WTC11 (cell line): ENCODE measurements around the gene ASS1. TPM values are rescaled to one million over a fixed set of nuclear protein-coding genes. Genes with fewer than 3 reads are reported as not detected.
"Not testable (repeated sequence)": the region's sequence is repeated elsewhere in the genome, so short reads cannot be mapped to it uniquely, and the experiment has no call there.

Source experiments
- ATAC-seq: fragments of 200-7000 bp; cut with Tn5 transposase; 2 replicates; pipeline ENCODE4 v1.10.0; 2021; ENCODE audit warnings: mild to moderate bottlenecking, moderate library complexity
- CTCF ChIA-PET: fragments of 300-600 bp; sonication (Branson Sonifier 250); formaldehyde crosslinking; loops from one replicate; lab custom pipeline; 2021; ENCODE audit warnings: antibody characterized with exemption; lab: Charles Lee
- POLR2A ChIA-PET: fragments of 350-600 bp; sonication (Branson Sonifier 250); formaldehyde crosslinking; loops from one replicate; lab custom pipeline; 2021; ENCODE audit warnings: antibody characterized with exemption; lab: Charles Lee
- DNase-seq: peaks from one replicate; pipeline ENCODE4 v3.0.0; 2021; ENCODE audit warnings: low spot score
- H3K27ac Mint-ChIP-seq: 2 replicates; pipeline ENCODE4 v1.8.0; 2021; ENCODE audit warnings: mixed read lengths
- H3K27me3 Mint-ChIP-seq: 2 replicates; pipeline ENCODE4 v1.8.0; 2021; ENCODE audit warnings: low read depth, mild to moderate bottlenecking, moderate library complexity, mixed read lengths
- H3K36me3 Mint-ChIP-seq: 2 replicates; pipeline ENCODE4 v1.8.0; 2021; ENCODE audit warnings: mixed read lengths
- H3K4me1 Mint-ChIP-seq: 2 replicates; pipeline ENCODE4 v1.8.0; 2022; ENCODE audit warnings: mixed read lengths
- H3K4me3 Mint-ChIP-seq: 2 replicates; pipeline ENCODE4 v1.8.0; 2021; ENCODE audit warnings: mild to moderate bottlenecking, moderate library complexity, mixed read lengths
- H3K9me3 Mint-ChIP-seq: 2 replicates; pipeline ENCODE4 v1.8.0; 2021; ENCODE audit warnings: mixed read lengths
- AFF4 ChIP-seq: sonication (generic); formaldehyde crosslinking; IDR thresholded peaks from 2 replicates; pipeline ENCODE4 v1.8.1; 2023; ENCODE audit warnings: mild to moderate bottlenecking, missing genetic modification reagents, borderline replicate concordance
- AR ChIP-seq: fragments of 250-450 bp; sonication (Bioruptor Pico); IDR thresholded peaks from 2 replicates; pipeline ENCODE4 v1.9.0; 2021; ENCODE audit warnings: mild to moderate bottlenecking
- ATF1 ChIP-seq: sonication (generic); formaldehyde crosslinking; IDR thresholded peaks from 2 replicates; pipeline ENCODE4 v1.8.1; 2023; ENCODE audit warnings: mild to moderate bottlenecking, moderate library complexity, missing genetic modification reagents
- ATF2 ChIP-seq: sonication (generic); formaldehyde crosslinking; IDR thresholded peaks from 2 replicates; pipeline ENCODE4 v1.8.1; 2022; ENCODE audit warnings: low read depth, missing genetic modification reagents, borderline replicate concordance
- CBFB ChIP-seq: sonication (generic); formaldehyde crosslinking; IDR thresholded peaks from 2 replicates; pipeline ENCODE4 v1.8.1; 2022; ENCODE audit warnings: mild to moderate bottlenecking, low read depth, missing genetic modification reagents
- CTCF ChIP-seq: fragments of 200-600 bp; IDR thresholded peaks from 2 replicates; pipeline ENCODE4 v1.8.0; 2022; ENCODE audit warnings: antibody characterized with exemption
- ERG ChIP-seq: fragments of 250-450 bp; sonication (Bioruptor Pico); IDR thresholded peaks from 2 replicates; pipeline ENCODE4 v1.8.0; 2021; ENCODE audit warnings: mild to moderate bottlenecking
- FOXP4 ChIP-seq: sonication (generic); formaldehyde crosslinking; IDR thresholded peaks from 2 replicates; pipeline ENCODE4 v1.8.0; 2022; ENCODE audit warnings: mild to moderate bottlenecking, missing genetic modification reagents
- IRF1 ChIP-seq: sonication (generic); formaldehyde crosslinking; IDR thresholded peaks from 2 replicates; pipeline ENCODE4 v1.8.0; 2023; ENCODE audit warnings: missing genetic modification reagents
- KAT7 ChIP-seq: sonication (generic); formaldehyde crosslinking; IDR thresholded peaks from 2 replicates; pipeline ENCODE4 v1.8.1; 2023; ENCODE audit warnings: missing genetic modification reagents, mild to moderate bottlenecking, borderline replicate concordance
- MXD4 ChIP-seq: fragments of 250-450 bp; sonication (Bioruptor Pico); IDR thresholded peaks from 2 replicates; pipeline ENCODE4 v1.8.0; 2021; ENCODE audit warnings: mild to moderate bottlenecking, moderate library complexity, borderline replicate concordance
- NR2C2 ChIP-seq: sonication (generic); formaldehyde crosslinking; IDR thresholded peaks from 2 replicates; pipeline ENCODE4 v1.8.0; 2022; ENCODE audit warnings: mild to moderate bottlenecking, missing genetic modification reagents
- NR3C1 ChIP-seq: sonication (generic); formaldehyde crosslinking; conservative IDR thresholded peaks from 2 replicates; pipeline ENCODE4 v1.8.1; 2023; ENCODE audit warnings: low read depth, mild to moderate bottlenecking, missing genetic modification reagents
- PREB ChIP-seq: sonication (generic); formaldehyde crosslinking; IDR thresholded peaks from 2 replicates; pipeline ENCODE4 v1.8.1; 2022; ENCODE audit warnings: mild to moderate bottlenecking, missing genetic modification reagents, moderate library complexity, borderline replicate concordance
- RORB ChIP-seq: fragments of 250-450 bp; sonication (Bioruptor Pico); IDR thresholded peaks from 2 replicates; pipeline ENCODE4 v1.9.0; 2021; ENCODE audit warnings: mild to moderate bottlenecking
- TEAD1 ChIP-seq: sonication (generic); formaldehyde crosslinking; IDR thresholded peaks from 2 replicates; pipeline ENCODE4 v1.8.0; 2022; ENCODE audit warnings: mild to moderate bottlenecking, missing genetic modification reagents
- ZNF317 ChIP-seq: sonication (generic); formaldehyde crosslinking; IDR thresholded peaks from 2 replicates; pipeline ENCODE4 v1.8.1; 2023; ENCODE audit warnings: low read depth, mild to moderate bottlenecking, moderate library complexity, missing genetic modification reagents, borderline replicate concordance
- ZNF671 ChIP-seq: fragments of 250-450 bp; sonication (Bioruptor Pico); IDR thresholded peaks from 2 replicates; pipeline ENCODE4 v1.8.0; 2021; ENCODE audit warnings: mild to moderate bottlenecking
- total RNA-seq: library from RNA; stranded (reverse); gene quantifications from 3 replicates; pipeline ENCODE4 v1.2.3, GENCODE V29; 2021

The ASS1 gene
- total RNA-seq, 1 experiment from 2014 or later: 95.7 TPM

GRCh38 chr9:130400870-130401269, 43.9 kb upstream of the ASS1 start (continued):
- no peak for TF ChIP-seq PREB (CRISPR knock-in tag)

GRCh38 chr9:130401742-130402141, 43.0 kb upstream of the ASS1 start:
- H3K27me3 Mint-ChIP-seq, POLR2A ChIA-PET, DNase-seq, H3K4me1 Mint-ChIP-seq, H3K4me3 Mint-ChIP-seq, H3K36me3 Mint-ChIP-seq, CTCF ChIA-PET, ATAC-seq, H3K9me3 Mint-ChIP-seq, H3K27ac Mint-ChIP-seq: not testable (repeated sequence)

- H3K27ac Mint-ChIP-seq: no peak overlapping the region
- H3K4me3 Mint-ChIP-seq: no peak overlapping the region
- no peak for DNase-seq
- H3K36me3 Mint-ChIP-seq: no peaks in the 10 kb centered on the region
- ChIA-PET POLR2A (no interaction called here), CTCF (no interaction called here)
- H3K9me3 Mint-ChIP-seq: no peaks in the 10 kb centered on the region
- H3K4me1 Mint-ChIP-seq: no peaks in the 10 kb centered on the region
- no peak for TF ChIP-seq ZNF317 (CRISPR knock-in tag)
- TF ChIP-seq TEAD1 (CRISPR knock-in tag): no peak
- no peak for TF ChIP-seq AFF4
- no peak for TF ChIP-seq RORB
- no peak for TF ChIP-seq ATF2 (CRISPR knock-in tag)
- no peak for TF ChIP-seq AR (CRISPR knock-in tag)
- TF ChIP-seq ZNF671 (CRISPR knock-in tag): no peak
- no peak for TF ChIP-seq NR3C1 (CRISPR knock-in tag)
- no peak for TF ChIP-seq NR2C2 (CRISPR knock-in tag)
- TF ChIP-seq ERG (CRISPR knock-in tag): no peak
- no peak for TF ChIP-seq FOXP4 (CRISPR knock-in tag)
- TF ChIP-seq CTCF: no peak
- no peak for TF ChIP-seq CBFB
- no peak for TF ChIP-seq KAT7 (CRISPR knock-in tag)
- TF ChIP-seq ATF1: no peak
- no peak for TF ChIP-seq IRF1 (CRISPR knock-in tag)
- TF ChIP-seq MXD4: no peak
- H3K27me3 Mint-ChIP-seq: no peaks in the 10 kb centered on the region
- ATAC-seq: no peak
Observed at GRCh38 chr9:130402243-130402642, 42.5 kb upstream of the ASS1 start.
